Measurements from ENCODE around the gene NEDD4.
"Not testable (repeated sequence)": the region's sequence is repeated elsewhere in the genome, so short reads cannot be mapped to it uniquely, and the experiment has no call there.

Gene NEDD4

DNA sequence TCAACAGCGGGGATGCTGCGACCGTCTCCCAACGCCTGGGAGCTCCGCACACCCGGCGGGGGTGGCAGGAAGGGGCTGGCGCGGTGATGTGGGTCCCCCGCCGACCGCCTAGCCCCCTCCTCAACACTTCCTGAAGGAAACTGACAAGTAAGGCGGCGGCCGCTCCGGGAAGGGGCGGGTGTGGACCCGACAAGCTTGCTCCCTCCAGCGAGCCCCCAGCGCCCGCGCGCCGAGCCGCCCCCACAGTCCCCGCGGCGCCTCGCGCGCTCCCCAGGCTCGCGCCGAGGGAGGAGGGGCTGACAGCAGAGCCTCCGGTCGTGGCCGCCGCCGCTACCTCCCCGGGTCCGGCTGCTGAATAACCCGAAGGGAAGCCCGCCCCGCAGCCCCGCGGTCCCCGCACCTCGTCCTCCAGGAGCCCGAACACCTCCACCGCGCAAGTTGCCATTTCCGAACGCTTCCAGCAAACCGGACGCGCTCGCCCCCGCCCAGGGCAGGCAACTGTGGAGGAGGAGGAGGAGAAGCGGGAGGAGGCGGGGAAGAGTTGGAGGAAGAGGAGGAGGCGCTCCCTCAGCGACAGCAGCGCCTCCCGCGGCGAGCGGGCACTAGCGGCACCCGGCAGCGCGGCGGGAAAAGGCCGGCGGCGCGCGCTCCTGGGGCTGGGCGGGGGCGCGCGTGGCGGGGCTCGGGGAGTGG, at the start of gene NEDD4:
Gene NEDD4 (minus strand): TSS at position 502 of the 693 bp plus-strand sequence. CDS start 57 bp downstream, at position 445.
- DNase-seq: peak in 40 of 42 donors; percentile 53 to 94 (median 86)
- intact Hi-C loops (cut with DNase I): loop anchor here (10.0 kb wide), 1 partner anchor 252 kb away; the partner anchor contains the start of gene RFX7

DNA sequence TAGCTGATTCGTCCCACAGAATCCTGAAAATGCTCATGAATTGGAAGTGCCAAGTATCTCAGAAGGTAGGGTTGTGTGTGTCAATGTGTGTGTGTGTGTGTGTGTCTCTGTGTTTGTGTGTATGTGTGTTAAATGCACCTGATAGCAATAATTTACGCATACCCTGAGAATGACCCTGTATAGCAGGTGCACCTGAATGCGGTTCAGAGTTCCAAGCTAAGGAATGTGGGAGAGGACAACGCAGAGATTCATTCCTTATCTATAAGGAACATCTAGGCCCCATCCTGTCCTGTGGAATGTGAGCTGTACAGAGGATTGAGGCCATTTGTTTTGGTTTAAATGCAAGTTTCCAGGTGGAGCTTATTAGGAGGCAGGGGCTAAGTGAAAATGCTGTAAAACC, 49.1 kb upstream of the NEDD4 start:
- intact Hi-C loops (cut with DNase I): no loop called here

DNA sequence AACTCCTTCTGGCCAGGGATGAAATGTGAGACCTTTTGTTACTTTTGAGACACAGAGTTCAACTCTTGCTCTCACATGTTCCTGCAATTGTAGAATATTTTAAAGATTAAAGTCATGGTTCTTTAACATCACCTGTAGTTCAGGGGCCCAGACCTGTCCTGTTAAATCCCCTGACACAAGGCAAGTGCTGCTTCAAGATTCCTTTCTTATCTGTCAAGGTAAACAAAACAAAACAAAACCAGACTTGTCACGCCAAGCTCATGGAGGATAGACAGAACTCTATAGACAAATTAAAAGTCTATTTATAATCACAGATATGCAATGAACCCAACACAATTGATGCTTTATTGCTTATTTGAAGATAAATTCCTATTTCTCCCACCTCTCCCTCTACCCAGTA, 48.6 kb upstream of the NEDD4 start:
- intact Hi-C loops (cut with DNase I): no loop called here
- DNase-seq: no peak

More for the DNA sequence above, 49.1 kb upstream of the NEDD4 start:
- DNase-seq: no peak

DNA sequence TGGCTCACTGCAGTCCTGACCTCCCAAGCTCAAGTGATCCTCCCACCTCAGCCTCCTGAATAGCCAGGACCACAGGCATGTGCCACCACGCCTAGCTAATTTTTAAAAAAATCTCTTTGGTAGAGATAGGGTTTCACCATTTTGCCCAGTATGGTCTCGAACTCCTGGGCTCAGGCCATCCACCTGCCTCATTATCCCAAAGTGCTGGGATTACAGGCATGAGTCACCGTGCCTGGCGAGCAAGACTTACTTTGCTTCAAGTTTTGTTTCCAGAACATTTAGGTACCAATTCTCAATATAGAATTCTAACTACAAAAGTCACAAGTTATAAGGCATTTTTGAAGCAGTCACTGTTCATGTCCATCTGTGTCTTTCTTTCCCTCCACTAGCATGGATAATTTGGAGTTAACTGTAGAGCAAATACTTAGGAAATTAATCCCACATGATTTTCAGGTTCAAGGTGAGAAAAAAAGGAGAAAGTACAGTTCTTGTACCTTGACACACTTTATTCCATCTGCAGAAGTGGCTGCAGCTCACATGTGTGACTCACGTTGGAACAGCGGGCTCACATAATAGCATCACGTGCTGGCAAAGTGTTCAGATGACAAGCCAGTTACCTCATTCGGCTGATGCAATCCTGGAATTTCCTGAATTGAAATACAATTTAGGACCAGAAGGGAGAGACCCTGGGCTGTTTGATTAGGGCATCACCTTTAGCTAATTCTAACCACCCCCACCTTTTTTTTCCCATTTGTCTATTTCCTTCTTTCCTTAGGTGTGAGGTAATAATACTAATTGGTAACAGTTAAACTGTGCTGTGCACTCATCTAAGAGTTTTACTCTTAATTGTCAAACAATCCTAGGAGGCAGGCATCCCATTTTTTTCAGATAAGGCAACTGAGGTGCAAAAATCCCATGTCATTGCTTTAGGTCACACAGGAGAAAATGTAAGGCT, 46.9 kb upstream of the NEDD4 start:
- peak in 41 of 42 donors; percentile 15 to 85 (median 51) for DNase-seq
- intact Hi-C loops (cut with DNase I): no loop called here

DNA sequence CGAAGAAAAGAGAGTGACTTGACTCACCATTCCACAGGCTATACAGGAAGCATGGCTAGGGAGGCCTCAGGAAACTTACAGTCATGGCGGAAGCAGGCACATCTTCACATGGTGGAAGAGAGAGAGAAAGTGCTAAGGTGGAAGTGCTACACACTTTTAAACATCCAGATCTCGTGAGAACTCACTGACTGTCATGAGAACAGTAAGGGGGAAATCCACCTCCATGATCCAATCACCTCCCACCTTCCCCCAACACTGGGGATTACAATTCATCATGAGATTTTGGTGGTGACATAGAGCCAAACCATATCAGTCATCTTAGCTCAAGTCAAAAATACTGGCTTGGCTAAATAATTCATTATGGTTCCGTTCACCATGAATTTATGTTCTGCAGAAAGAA, 45.3 kb upstream of the NEDD4 start:
- intact Hi-C loops (cut with DNase I): no loop called here
- no peak for DNase-seq

DNA sequence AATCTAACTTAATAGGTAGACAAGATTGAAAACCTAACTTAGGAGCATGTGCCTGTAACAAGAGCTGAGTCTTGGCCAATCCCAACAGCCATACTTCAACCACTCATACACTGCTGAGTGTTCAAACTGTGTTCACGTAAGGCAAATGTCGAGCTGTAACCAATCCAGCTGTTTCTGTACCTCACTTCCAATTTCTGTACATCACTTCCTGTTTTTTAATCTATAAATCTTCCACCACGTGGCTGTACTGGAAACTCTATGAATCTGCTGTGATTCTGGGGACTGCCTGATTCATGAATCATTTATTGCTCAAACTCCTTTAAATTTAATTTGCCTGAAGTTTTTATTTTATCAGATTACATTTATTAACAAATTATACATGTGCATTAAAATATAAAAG, 44.6 kb upstream of the NEDD4 start:
- no peak for DNase-seq
- intact Hi-C loops (cut with DNase I): no loop called here

DNA sequence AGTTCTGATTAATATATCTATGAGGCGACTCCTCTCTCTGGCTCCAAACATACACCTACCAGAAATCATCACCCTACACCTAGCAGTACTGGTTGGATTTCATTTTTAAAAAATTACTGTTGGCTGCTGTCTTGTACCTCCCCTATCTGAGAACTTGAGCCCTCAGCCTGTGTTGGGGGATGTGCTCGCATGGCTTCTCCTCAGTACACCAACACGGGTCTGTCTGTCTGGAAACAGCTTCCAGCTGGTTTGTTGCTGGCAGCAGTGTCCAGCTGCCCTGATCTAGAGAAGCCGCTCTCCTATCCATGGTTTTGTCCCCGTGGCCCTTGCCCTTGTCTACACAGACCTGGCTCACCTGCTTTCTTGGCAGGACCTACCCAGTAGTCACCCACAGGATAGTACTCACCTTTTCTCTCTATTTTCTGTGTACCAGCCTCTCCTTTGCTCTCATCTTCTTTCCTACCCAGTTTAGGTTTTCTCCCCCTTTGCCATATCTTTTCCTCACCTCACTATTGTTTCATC, 43.2 kb upstream of the NEDD4 start:
- intact Hi-C loops (cut with DNase I): no loop called here

DNA sequence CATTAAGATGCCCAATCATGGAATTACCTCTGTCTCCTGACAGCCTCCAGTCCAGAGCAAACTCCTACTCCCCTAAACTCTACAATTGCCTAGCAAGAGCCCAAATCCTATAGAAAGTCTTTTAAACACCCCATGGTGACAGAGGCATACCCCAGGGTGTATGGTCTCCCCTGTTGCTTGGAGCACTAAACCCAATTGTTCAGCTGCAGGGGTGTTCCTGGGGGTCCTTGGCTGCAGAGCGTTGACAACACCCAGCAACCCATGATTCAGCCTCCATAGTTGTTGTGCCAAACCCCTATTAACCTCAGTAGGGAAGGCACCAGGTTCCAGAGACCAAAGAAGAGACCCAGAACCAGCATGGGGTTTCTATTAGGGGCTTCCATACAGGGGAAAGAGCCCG, 41.8 kb upstream of the NEDD4 start:
- intact Hi-C loops (cut with DNase I): no loop called here
- DNase-seq: no peak

More for the DNA sequence above, 43.2 kb upstream of the NEDD4 start:
- no peak for DNase-seq

DNA sequence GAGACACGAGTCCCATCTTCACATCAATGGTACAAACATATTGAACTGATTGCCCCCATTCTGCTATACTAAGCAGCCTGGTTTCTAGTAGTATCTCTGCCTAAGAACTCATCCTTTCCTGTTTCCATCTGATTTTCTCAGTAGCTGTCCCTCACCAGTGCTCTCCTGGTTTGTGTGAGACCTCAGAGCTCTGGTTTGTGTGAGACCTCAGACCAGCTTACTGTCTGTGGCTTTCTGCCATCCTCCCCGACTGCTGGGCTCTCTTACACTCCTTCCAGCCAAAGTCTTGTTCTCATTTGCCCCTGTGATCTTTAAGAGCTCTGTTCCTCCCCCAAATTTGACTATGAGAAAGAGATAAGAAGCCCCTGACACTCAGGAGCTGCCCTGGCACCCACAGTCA, 41.1 kb upstream of the NEDD4 start:
- intact Hi-C loops (cut with DNase I): no loop called here
- DNase-seq: no peak

DNA sequence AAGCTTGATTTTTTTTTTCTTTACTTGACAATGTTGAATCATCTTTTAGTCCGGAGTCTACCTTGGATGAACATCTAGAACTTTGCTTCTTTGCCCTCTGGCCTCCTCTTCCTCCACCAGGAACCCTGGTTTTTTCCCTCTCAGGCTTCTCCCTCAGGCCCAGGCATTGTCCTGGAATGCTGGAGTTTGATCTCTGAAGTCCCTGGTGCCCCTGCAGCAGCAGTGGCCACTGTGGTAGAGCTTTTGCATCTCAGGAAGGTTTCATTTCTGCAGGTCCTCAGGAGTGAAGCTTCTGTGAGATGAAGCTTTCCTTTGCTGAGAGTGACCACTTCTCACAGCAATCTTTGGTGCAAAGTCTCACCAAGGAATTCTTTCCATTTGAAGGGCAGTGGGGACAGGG, 39.0 kb upstream of the NEDD4 start:
- no peak for DNase-seq
- intact Hi-C loops (cut with DNase I): no loop called here

DNA sequence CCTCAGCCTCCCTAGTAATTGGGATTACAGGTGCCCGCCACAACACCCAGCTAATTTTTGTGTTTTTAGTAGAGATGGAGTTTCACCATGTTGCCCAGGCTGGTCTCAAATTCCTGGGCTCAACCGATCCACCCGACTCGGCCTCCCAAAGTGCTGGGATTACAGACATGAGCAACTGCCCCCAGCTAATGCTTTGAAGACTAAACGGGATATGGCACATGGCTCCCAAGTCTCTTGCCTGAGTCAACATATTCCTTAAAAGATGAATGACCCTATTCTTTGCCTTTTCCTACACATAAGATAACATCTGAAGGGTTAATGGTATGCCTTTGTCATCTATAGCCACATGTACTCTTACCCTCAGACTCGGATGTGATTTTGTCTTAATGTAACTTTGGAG, 38.4 kb upstream of the NEDD4 start:
- DNase-seq: no peak
- intact Hi-C loops (cut with DNase I): no loop called here

DNA sequence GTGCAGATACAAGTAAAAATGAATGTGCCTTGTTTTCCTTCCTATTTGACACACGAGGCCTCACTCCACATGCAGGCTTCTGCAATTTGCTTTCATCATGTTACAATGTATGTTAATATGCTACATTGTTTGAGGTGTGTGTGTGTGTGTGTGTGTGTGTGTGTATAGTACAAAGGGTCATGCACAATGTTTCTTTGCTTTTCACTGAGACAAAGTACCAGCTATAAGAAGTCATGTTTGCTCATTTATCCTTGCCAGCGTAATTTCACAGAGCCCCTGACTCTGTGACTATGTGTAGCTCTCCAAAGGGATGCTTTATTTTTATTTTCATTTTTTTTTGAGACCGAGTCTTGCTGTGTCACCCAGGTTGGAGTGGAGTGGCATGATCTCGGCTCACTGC, 38.0 kb upstream of the NEDD4 start:
- no peak for DNase-seq
- intact Hi-C loops (cut with DNase I): no loop called here

DNA sequence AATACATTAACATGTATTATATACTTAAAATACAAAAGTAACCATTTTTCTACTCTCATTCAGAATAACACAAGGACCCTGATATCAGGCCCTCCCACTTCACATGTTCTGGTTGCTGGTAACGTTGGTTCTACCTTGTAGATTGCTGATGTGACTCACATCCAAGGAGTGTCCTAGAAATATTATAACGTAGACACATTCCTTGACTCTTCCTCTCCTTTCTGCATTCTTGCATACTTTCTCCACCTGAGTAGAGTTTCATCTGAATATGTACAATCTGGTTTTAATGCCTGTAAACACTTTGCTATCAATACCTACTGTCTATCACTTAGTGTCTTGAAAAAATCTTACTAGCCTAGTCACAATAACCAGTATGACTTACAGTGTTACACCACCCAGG, 35.0 kb upstream of the NEDD4 start:
- DNase-seq: no peak
- intact Hi-C loops (cut with DNase I): no loop called here

DNA sequence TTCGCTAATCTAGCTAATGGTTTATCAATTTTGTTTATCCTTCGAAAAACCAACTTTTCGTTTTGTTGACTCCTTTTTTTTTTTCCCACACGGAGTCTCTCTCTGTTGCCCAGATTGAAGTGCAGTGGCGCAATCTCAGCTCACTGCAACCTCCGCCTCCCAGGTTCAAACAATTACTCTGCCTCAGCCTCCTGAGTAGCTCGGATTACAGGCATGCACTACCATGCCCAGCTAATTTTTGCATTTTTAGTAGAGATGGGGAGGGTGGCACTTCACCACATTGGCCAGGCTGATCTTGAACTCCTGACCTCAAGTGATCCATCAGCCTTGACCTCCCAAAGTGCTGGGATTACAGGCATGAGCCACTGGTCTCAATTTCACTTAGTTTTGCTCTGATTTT, 29.7 kb upstream of the NEDD4 start:
- intact Hi-C loops (cut with DNase I); DNase-seq: not testable (repeated sequence)

DNA sequence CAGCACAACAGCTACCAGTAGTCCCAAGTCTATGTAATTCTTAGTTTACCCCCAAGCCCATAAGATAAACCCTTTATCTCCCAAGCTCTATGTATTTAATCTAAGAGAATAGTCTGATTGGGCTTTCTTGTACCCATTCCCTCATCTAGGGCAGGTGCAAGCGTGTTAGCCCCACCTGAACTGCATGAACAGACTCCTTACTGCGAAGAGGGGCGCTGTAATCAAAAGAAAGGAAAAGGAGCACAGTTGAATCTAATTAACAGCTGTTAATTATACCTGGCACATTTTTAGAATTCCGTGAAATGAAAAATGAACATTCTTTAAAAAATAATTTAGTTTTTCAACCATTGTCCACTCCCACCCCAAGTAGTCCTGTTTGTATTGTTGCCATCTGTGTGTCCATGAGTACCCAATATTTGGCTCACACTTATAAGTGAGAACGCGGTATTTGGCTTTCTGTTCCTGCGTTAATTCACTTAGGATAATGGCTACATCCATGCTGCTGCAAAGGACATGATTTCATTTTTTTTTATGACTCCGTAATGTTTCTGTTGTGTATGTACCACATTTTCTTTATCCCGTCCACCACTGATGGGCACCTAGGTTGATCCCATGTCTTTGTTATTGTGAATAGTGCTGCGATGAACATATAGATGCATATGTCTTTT, 26.5 kb upstream of the NEDD4 start:
- DNase-seq: no peak
- intact Hi-C loops (cut with DNase I): no loop called here

DNA sequence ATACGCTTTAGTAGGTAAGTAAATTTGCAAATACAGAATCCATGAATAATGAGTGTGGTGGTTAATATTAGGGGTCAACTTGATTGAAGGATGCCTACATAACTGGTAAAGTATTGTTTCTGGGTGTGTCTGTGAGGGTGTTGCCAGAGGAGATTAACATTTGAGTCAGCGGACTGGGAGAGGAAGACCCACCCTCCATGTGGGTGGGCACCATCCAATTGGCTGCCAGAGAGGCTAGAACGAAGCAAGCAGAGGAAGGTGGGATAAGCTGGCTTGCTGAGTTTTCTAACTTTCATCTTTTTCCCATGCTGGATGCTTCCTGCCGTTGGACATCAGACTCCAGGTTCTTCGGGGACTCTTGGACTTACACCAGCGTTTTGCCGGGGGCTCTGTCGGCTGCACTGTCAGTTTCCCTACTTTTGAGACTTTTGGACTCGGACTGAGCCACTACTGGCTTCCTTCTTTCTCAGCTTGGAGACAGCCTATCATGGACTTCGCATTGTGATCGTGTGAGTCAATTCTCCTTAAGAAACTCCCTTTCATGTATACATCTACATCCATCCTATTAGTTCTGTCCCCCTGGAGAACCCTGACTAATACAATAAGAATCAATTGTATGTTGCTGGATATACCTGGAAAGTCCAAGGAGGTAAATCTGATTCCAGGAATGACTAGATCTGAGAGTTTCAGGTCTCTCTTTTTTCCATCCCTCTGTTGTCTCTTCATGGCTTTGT, 25.8 kb upstream of the NEDD4 start:
- intact Hi-C loops (cut with DNase I): no loop called here
- DNase-seq: no peak

DNA sequence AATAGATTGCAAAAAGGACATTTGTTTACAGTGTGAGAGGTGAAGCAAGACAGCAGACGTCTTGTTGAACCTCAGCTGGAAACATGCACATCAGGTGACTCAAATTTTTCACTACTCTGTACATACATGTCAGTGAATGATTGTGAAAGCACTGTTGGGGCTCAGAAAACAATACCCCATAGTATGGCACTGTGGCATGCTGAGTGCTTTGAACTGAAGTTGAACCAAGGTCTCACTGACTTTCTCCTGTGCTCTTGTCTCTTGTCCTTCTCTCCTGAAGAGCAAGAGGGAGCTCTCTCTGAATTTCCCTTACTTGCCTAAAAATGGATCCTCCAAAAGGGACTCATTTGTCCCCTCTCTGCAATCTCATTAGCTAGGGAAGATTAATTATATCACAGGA, 24.5 kb upstream of the NEDD4 start:
- intact Hi-C loops (cut with DNase I): no loop called here
- DNase-seq: no peak

DNA sequence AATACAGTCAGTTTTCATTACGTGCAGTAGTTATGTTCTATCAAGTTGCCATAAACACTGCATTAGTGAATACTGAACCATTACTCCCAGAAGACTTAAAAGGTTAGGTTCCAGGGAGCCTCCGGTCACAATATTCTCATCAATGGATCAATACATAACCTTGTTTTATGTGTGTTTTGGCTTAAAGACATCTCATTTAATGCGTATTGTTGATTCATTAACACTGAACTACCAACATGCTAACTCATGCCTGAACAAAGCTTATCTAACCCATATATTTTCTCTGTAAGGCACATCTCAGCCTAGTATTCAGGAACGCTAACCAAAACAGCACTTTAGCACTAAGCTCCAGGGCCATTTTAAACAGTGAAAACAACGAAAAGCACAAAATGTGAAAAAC, 24.1 kb upstream of the NEDD4 start:
- intact Hi-C loops (cut with DNase I): no loop called here
- DNase-seq: no peak

DNA sequence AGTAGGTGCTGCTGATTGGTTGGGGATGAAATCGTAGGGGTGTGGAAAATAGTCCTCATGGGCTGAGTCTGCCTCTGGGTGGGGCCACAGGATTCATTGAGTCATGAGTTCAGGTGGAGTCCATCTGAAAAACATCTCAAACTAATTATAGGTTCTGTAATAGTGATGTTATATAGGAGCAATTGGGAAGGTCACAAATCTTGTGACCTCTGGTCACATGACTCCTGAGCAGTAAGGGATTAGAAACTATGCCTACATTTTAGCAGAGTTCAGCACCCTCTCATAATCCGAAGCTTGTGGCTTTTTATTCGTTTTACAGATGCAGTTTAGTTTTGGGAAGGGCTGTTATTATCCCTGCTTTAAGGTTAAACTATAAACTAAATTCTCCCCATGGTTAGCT, 22.9 kb upstream of the NEDD4 start:
- intact Hi-C loops (cut with DNase I): no loop called here
- DNase-seq: no peak

Measured in head of caudate nucleus (tissue), 42 donors.